SJCRH30 (cell line): ENCODE measurements around the gene FGF12. TPM values are rescaled to one million over a fixed set of nuclear protein-coding genes. Genes with fewer than 3 reads are reported as not detected.
A peak's percentile ranks its signal among the peaks of the same experiment; 100 is the strongest.

Experiments
- DNase-seq, 2 experiments: peaks; one replicate each; pipeline ENCODE4 v3.0.0-alpha.2; 2015 to 2020
- H3K27ac ChIP-seq: fragments of 250-450 bp; sonication (Bioruptor Pico); 2 replicates; pipeline ENCODE4 v1.5.1; 2020; ENCODE audit warnings: mild to moderate bottlenecking, moderate library complexity
- H3K27me3 ChIP-seq: fragments of 250-450 bp; sonication (Bioruptor Pico); 2 replicates; pipeline ENCODE4 v1.5.1; 2020; ENCODE audit warnings: mild to moderate bottlenecking, moderate library complexity
- H3K36me3 ChIP-seq: fragments of 250-450 bp; sonication (Bioruptor Pico); 2 replicates; pipeline ENCODE4 v1.5.1; 2020; ENCODE audit warnings: mild to moderate bottlenecking, moderate library complexity
- H3K4me1 ChIP-seq: fragments of 250-450 bp; sonication (Bioruptor Pico); 2 replicates; pipeline ENCODE4 v1.5.1; 2020; ENCODE audit warnings: mild to moderate bottlenecking, moderate library complexity
- H3K4me3 ChIP-seq: fragments of 250-450 bp; sonication (Bioruptor Pico); 2 replicates; pipeline ENCODE4 v1.5.1; 2020; ENCODE audit warnings: mild to moderate bottlenecking, moderate library complexity
- H3K9me3 ChIP-seq: fragments of 250-450 bp; sonication (Bioruptor Pico); replicated peaks from 2 replicates; pipeline ENCODE4 v1.5.1; 2020; ENCODE audit warnings: mild to moderate bottlenecking, moderate library complexity
- total RNA-seq: library from RNA; depleted of rRNA; stranded (reverse); fragments of >200 nt; shearing (Covaris generic); gene quantifications from 2 replicates; pipeline ENCODE4 v1.2.3, GENCODE V29; 2014

Gene FGF12
- total RNA-seq, 1 experiment from 2014 or later: 0.06 TPM

DNA sequence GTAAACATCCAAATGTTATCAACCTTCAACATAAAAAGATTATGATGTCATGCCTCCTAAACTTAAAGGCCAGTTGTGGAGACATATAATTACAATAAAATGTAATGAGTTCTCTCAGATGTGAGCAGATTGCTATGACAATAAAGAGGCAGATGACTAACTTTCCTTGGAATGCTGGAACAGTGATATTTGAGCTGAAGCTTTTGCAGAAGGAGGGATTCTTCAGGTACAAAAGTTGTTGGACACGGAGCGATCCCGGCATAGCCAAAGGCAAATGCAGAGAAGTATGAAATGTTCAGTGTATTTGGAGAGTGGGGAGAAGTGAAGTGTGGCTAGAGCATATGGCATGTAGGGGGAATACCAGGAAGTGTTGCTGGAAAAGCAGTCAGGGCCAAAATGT, 520.1 kb downstream of the FGF12 start:
- no peaks in the 10 kb centered on the region for H3K27me3 ChIP-seq

GRCh38 chr3:192194085-192194484, 533.3 kb downstream of the FGF12 start:
- no peaks in the 10 kb centered on the region for H3K27me3 ChIP-seq
- no peak for DNase-seq
- H3K27ac ChIP-seq: no peak overlapping the region
- H3K4me3 ChIP-seq: no peak overlapping the region
- H3K9me3 ChIP-seq: no peaks in the 10 kb centered on the region
- H3K4me1 ChIP-seq: no peaks in the 10 kb centered on the region
- H3K36me3 ChIP-seq: no peaks in the 10 kb centered on the region

More for the DNA sequence above, 520.1 kb downstream of the FGF12 start:
- no peak overlapping the region for H3K4me3 ChIP-seq
- no peak for DNase-seq
- no peak overlapping the region for H3K27ac ChIP-seq
- H3K4me1 ChIP-seq: no peaks in the 10 kb centered on the region
- H3K9me3 ChIP-seq: no peaks in the 10 kb centered on the region
- no peaks in the 10 kb centered on the region for H3K36me3 ChIP-seq

DNA sequence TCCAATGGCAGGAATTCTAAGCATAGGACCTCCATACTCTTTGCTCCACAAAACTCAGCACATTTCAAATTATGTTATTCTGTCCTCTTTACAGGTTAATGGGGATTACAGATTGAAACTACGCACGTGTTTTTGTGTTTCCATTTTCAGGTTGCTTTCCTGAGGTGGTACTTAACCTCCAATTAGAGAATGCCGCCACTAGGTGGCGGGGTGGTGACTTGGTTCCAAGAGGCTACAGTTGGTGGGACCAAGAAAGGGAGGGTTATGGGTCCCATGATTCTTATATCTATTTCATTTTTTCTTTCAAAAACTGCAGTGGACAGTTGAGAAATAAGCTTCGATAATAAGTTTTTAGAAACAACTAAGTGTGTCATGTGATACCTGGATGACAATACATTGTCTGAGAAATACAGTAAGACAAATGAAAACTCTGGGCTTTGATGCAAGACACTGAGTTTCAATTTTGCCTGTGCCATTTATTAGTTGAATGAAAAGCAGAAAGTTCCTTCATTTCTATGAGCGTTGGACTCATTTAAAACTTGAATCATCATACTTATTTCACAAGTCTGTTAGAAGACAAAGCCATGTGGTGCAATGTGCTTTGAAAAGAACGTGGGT, 539.0 kb downstream of the FGF12 start:
- Histone ChIP-seq H3K4me3 (no peak overlapping the region), H3K9me3 (no peaks in the 10 kb centered on the region), H3K36me3 (no peaks in the 10 kb centered on the region), H3K27ac (no peak overlapping the region), H3K27me3 (no peaks in the 10 kb centered on the region), H3K4me1 (no peaks in the 10 kb centered on the region)
- DNase-seq: peak; percentile 53 to 67

DNA sequence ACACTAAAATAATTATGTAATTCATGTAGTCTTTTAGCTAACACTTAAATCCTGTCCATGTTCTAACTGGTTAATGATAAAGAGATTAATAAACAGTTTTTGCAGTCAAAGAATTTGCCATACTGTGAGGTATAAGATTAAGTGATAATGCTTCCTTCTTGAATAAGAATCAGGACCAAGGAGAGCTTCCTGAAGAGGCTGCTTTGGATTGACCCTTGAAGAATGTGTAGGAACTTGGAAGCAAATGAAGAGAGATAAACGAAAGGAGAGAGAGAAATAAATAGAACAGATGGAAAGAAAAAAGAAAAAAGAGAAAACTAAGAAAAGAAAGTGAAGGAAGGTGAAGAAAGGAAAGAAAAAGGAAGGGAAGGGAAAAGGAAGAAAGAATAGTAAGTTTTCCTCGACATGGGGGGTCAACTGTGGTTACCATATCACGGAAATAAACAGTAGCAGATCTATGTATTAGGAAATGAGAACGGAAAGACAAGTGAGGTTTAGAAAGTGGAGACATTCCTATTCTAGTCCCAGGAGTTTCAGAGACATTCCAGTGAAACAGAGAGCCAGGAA, 539.8 kb downstream of the FGF12 start:
- Histone ChIP-seq H3K27ac (no peak overlapping the region), H3K4me3 (no peak overlapping the region), H3K4me1 (no peaks in the 10 kb centered on the region), H3K9me3 (no peaks in the 10 kb centered on the region), H3K36me3 (no peaks in the 10 kb centered on the region), H3K27me3 (no peaks in the 10 kb centered on the region)
- no peak for DNase-seq

DNA sequence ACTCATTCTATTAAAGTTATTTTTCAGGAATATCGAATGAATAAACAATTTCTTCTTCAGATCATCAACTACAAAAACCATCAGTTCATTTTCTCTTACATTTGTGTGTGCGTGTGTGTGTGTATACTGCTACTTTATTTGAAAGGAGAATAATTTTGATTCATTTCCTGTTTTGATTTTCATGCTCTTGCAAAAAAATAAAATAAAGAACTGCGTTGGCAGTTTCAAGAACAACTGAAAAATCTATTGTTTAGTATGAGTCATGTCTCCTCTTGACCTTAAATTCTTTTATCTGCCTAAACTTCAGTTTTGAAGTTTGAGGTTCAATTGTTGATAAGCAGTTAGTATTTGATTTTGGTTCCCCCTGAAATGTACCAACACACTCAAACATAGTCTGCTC, 540.8 kb downstream of the FGF12 start:
- H3K4me1 ChIP-seq: no peaks in the 10 kb centered on the region
- H3K9me3 ChIP-seq: no peaks in the 10 kb centered on the region
- no peak overlapping the region for H3K27ac ChIP-seq
- H3K4me3 ChIP-seq: no peak overlapping the region
- DNase-seq: no peak
- no peaks in the 10 kb centered on the region for H3K27me3 ChIP-seq
- H3K36me3 ChIP-seq: no peaks in the 10 kb centered on the region

DNA sequence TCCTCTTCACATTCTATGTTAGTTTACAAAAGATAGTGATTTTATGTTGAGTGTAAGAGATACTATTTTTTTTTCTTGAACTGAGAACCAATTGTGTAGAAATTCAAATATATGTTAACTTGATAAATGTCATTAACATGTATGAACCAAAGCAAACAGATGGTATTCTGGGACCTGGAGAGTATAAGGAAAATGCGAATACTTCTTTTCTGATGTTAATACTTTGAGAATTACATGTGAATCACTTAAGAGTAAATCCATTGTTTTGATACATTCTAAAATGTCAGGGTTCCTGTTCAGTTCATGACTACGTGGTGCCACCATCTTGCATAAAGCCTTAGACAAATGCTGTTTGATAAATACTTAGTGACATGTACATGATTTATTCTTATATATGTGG, 541.3 kb downstream of the FGF12 start:
- H3K9me3 ChIP-seq: no peaks in the 10 kb centered on the region
- no peaks in the 10 kb centered on the region for H3K27me3 ChIP-seq

DNA sequence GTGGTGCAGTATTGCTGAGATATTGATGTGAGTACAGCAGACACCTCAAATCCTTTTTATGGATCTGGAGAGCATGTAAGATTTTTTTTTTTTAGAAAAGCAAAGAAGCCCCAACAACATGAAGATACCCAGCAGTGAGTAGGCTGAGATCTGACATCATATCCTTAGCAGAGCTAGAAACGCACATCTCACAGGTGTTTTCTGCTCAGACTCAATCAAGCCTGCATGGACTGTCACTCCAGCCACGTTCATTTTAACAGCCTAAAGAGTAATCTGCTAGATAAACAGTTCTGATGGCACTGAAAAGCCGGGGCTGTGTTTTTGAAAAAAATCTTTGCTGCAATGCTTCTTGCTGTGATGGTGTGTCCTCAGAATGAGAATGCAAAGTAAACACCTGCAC, 544.2 kb downstream of the FGF12 start:
- H3K4me1 ChIP-seq: no peaks in the 10 kb centered on the region
- H3K36me3 ChIP-seq: no peaks in the 10 kb centered on the region
- H3K4me3 ChIP-seq: no peak overlapping the region
- H3K9me3 ChIP-seq: no peaks in the 10 kb centered on the region
- DNase-seq: no peak
- H3K27ac ChIP-seq: no peak overlapping the region
- no peaks in the 10 kb centered on the region for H3K27me3 ChIP-seq

More for the DNA sequence above, 541.3 kb downstream of the FGF12 start:
- no peak overlapping the region for H3K4me3 ChIP-seq
- no peaks in the 10 kb centered on the region for H3K36me3 ChIP-seq
- no peaks in the 10 kb centered on the region for H3K4me1 ChIP-seq
- no peak overlapping the region for H3K27ac ChIP-seq
- no peak for DNase-seq

- H3K4me1 ChIP-seq: no peaks in the 10 kb centered on the region
- no peaks in the 10 kb centered on the region for H3K27me3 ChIP-seq
- no peaks in the 10 kb centered on the region for H3K9me3 ChIP-seq
- DNase-seq: no peak
- H3K4me3 ChIP-seq: no peak overlapping the region
- H3K27ac ChIP-seq: no peak overlapping the region
- no peaks in the 10 kb centered on the region for H3K36me3 ChIP-seq
Measured at GRCh38 chr3:192181151-192181550, 546.2 kb downstream of the FGF12 start.

- no peak for DNase-seq
- Histone ChIP-seq H3K36me3 (no peaks in the 10 kb centered on the region), H3K4me1 (no peaks in the 10 kb centered on the region), H3K9me3 (no peaks in the 10 kb centered on the region), H3K4me3 (no peak overlapping the region), H3K27ac (no peak overlapping the region), H3K27me3 (no peaks in the 10 kb centered on the region)
Measured at GRCh38 chr3:192177383-192177782, 550.0 kb downstream of the FGF12 start.

DNA sequence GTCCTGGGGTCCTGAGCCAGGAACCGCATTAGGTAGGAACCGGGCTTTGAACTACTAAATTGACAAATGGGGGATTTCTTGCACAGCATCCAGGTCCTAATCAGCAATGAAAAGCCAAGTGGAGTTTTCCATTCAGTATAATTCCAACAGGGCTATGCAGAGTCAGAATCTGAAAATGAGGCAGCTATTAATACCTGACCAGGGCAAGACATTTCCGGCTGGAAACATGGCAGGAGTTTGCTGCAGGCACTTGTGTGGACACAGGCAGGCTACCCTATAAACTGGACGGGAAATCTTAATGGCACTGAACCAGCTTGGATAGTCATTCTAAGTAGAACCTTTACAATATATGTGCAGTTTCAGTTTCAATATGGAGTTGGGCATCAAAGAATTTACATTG, 553.1 kb downstream of the FGF12 start:
- H3K27me3 ChIP-seq: no peaks in the 10 kb centered on the region
- H3K36me3 ChIP-seq: no peaks in the 10 kb centered on the region
- no peaks in the 10 kb centered on the region for H3K4me1 ChIP-seq
- H3K9me3 ChIP-seq: no peaks in the 10 kb centered on the region
- H3K4me3 ChIP-seq: no peak overlapping the region
- no peak for DNase-seq
- no peak overlapping the region for H3K27ac ChIP-seq

- Histone ChIP-seq H3K36me3 (no peaks in the 10 kb centered on the region), H3K27ac (no peak overlapping the region), H3K4me1 (no peaks in the 10 kb centered on the region), H3K4me3 (no peak overlapping the region), H3K27me3 (no peaks in the 10 kb centered on the region), H3K9me3 (no peaks in the 10 kb centered on the region)
- DNase-seq: no peak
Measured at GRCh38 chr3:192171213-192171612, 556.1 kb downstream of the FGF12 start.

- H3K9me3 ChIP-seq: no peaks in the 10 kb centered on the region
- no peaks in the 10 kb centered on the region for H3K4me1 ChIP-seq
- no peak for DNase-seq
- H3K27me3 ChIP-seq: no peaks in the 10 kb centered on the region
- no peak overlapping the region for H3K4me3 ChIP-seq
- H3K36me3 ChIP-seq: no peaks in the 10 kb centered on the region
- no peak overlapping the region for H3K27ac ChIP-seq
Measured at GRCh38 chr3:192170659-192171058, 556.7 kb downstream of the FGF12 start.

DNA sequence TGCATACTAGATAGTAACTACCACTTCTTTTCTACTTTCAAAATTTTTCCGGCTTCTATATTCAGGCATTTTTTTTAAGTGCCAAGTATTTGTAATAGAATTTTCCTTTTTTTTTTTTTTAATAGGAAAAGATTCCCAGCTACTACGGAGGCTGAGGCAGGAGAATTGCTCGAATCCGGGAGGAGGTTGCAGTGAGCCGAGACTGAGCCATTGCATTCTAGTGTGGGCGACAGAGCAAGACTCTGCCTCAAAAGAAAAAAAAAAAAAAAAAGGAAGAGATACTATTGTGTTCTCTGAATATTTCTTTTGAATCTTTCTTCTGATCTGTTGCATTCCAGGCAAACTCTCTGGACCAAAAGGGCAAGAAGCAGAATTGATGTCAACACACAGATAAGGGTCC, 557.3 kb downstream of the FGF12 start:
- H3K27me3 ChIP-seq: no peaks in the 10 kb centered on the region
- DNase-seq: no peak
- no peaks in the 10 kb centered on the region for H3K9me3 ChIP-seq
- no peaks in the 10 kb centered on the region for H3K36me3 ChIP-seq
- H3K4me3 ChIP-seq: no peak overlapping the region
- no peaks in the 10 kb centered on the region for H3K4me1 ChIP-seq
- no peak overlapping the region for H3K27ac ChIP-seq

GRCh38 chr3:192169332-192169915, 557.9 kb downstream of the FGF12 start:
- no peak for DNase-seq
- Histone ChIP-seq H3K4me1 (no peaks in the 10 kb centered on the region), H3K4me3 (no peak overlapping the region), H3K27ac (no peak overlapping the region), H3K36me3 (no peaks in the 10 kb centered on the region), H3K9me3 (no peaks in the 10 kb centered on the region), H3K27me3 (no peaks in the 10 kb centered on the region)

GRCh38 chr3:192168202-192168601, 559.1 kb downstream of the FGF12 start:
- Histone ChIP-seq H3K36me3 (no peaks in the 10 kb centered on the region), H3K9me3 (no peaks in the 10 kb centered on the region), H3K4me1 (no peaks in the 10 kb centered on the region), H3K4me3 (no peak overlapping the region), H3K27ac (no peak overlapping the region), H3K27me3 (no peaks in the 10 kb centered on the region)
- DNase-seq: no peak

DNA sequence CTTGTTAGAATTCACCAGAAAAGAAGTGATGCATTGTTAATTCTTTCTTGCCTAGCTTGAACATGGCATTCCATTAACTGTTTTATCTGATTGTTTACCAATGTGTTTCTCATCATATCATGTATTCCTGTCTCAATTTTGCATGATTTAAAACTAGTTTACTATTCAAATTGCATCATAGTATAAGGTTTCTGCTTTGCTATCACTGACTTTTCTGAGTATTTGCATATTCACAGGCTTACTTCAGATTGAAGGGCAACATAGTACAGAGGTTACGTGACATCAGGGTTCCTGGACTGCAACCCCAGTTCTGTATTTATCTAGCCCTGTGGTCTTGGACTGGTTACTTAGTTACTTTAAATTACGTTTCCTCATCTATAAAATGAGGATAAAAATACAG, 561.8 kb downstream of the FGF12 start:
- Histone ChIP-seq H3K9me3 (no peaks in the 10 kb centered on the region), H3K4me1 (no peaks in the 10 kb centered on the region), H3K27ac (no peak overlapping the region), H3K36me3 (no peaks in the 10 kb centered on the region), H3K27me3 (no peaks in the 10 kb centered on the region), H3K4me3 (no peak overlapping the region)
- DNase-seq: no peak
